ENCODE measurements around the gene PAIP2. TPM values are rescaled to one million over a fixed set of nuclear protein-coding genes. Genes with fewer than 3 reads are reported as not detected.
A peak's percentile ranks its signal among the peaks of the same experiment; 100 is the strongest.

Gene PAIP2
- total and polyA plus RNA-seq, 11 donors, result 93.2 to 154 (median 132) TPM

DNA sequence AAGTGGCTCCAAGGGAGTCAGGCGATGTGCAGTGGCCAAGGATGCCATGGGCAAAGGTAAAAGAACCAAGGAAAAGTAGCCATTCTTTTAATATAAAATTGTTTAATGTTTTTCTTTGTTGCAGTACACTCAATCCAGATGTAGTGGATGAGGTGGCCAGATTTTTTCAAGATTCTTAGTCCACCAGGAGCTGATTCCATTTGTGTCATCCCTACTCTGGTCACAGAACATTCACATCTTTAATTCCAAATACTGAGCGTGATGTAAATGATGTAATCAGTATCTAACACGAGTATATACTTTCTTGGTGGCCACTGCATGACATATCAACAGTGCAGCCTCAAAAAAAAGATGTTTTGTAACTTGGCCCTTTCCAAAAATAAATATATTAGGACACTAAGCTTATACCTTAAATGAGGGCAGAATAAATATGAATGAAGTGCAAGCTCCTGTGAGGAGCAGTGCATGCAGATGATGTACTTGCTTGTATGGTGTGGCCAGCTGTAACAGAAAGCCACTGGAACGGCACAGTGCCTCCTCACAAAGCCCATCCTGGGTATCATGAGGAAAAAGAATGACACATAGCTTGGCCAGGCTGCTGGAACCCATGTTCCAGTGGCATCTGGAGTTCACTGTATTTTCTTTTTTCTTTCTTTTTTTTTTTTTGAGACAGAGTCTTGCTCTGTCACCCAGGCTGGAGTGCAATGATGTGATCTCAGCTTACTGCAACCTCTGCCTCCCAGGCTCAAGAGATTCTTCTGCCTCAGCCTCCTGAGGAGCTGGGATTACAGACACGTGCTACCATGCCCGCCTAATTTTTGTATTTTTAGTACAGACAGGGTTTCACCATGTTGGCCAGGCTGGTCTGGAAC, 68.7 kb downstream of the PAIP2 start:
- DNase-seq, result no peak
- no peak for ATAC-seq
- H3K27me3 ChIP-seq, result no peaks in the 10 kb centered on the region
- H3K36me3 ChIP-seq, result peaks cover 0 to 35% (median 13%) of the 10 kb centered on the region in 9 donors
- H3K27ac ChIP-seq, result peak overlapping the region in 3 of 12 donors; percentile 8 to 60 (median 13)
- WGBS, 4 donors, result 54 to 62% (median 59%) methylated on average over 6 of the region's 6 CpGs
- no peaks in the 10 kb centered on the region for H3K9me3 ChIP-seq
- intact Hi-C loops (cut with DNase I), result no loop called here
- no peak overlapping the region for H3K4me3 ChIP-seq
- no peak for TF ChIP-seq POLR2A (IDR thresholded peaks at IDR 0.05)
- TF ChIP-seq, protein P1, sequence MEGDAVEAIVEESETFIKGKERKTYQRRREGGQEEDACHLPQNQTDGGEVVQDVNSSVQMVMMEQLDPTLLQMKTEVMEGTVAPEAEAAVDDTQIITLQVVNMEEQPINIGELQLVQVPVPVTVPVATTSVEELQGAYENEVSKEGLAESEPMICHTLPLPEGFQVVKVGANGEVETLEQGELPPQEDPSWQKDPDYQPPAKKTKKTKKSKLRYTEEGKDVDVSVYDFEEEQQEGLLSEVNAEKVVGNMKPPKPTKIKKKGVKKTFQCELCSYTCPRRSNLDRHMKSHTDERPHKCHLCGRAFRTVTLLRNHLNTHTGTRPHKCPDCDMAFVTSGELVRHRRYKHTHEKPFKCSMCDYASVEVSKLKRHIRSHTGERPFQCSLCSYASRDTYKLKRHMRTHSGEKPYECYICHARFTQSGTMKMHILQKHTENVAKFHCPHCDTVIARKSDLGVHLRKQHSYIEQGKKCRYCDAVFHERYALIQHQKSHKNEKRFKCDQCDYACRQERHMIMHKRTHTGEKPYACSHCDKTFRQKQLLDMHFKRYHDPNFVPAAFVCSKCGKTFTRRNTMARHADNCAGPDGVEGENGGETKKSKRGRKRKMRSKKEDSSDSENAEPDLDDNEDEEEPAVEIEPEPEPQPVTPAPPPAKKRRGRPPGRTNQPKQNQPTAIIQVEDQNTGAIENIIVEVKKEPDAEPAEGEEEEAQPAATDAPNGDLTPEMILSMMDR (IDR thresholded peaks at IDR 0.05), result no peak
- peaks cover 8 to 32% (median 20%) of the 10 kb centered on the region in 12 donors for H3K4me1 ChIP-seq

DNA sequence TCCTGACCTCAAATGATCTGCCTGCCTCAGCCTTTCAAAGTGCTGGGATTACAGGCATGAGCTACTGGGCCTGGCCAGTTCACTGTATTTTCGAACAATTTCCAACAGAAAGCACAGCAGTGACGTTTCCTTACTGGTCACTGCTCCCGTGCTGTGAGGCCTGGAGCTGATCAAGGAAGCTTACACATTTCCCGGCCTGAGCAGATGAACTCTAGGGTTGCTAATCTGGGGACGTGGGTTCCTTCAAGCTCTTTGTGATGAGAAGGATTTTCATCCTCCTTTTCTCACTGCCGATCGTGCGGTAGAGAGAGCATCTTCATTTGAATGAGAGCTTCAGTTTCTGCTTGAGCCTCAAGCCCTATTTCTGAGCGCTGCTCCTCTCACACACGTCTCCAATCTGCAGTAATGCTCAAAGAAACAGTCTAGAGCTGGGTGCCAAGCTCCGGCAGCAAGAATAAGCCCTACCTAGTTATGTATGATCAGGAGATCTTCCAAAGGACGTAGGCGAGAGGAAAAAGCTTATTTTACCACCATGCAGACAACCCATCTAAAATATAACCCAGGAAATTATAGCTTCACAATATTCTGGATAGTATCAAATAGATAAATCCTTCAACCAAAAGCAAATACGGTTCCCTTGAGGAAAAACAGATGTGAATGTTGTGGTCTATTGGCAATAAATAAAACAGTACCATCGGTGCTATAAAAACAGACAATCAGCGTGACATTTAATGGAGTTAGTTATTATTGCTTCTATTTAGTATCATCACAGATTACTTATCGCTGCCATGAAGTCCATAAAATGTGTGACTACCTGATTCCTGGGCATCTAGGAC, 69.6 kb downstream of the PAIP2 start:
- ATAC-seq, result no peak
- H3K36me3 ChIP-seq, result peaks cover 0 to 35% (median 13%) of the 10 kb centered on the region in 9 donors
- H3K9me3 ChIP-seq, result no peaks in the 10 kb centered on the region
- whole genome bisulfite sequencing, 4 donors, result 69 to 77% (median 75%) methylated on average over 17 of the region's 17 CpGs
- no peak for DNase-seq
- intact Hi-C loops (cut with DNase I), result no loop called here
- no peak overlapping the region for H3K4me3 ChIP-seq
- H3K27me3 ChIP-seq, result no peaks in the 10 kb centered on the region
- peak overlapping the region in 5 of 12 donors; percentile 8 to 60 (median 13) for H3K27ac ChIP-seq
- peaks cover 10 to 41% (median 28%) of the 10 kb centered on the region in 12 donors for H3K4me1 ChIP-seq
- no peak for TF ChIP-seq POLR2A (IDR thresholded peaks at IDR 0.05)
- TF ChIP-seq, protein P1 (IDR thresholded peaks at IDR 0.05), result no peak

DNA sequence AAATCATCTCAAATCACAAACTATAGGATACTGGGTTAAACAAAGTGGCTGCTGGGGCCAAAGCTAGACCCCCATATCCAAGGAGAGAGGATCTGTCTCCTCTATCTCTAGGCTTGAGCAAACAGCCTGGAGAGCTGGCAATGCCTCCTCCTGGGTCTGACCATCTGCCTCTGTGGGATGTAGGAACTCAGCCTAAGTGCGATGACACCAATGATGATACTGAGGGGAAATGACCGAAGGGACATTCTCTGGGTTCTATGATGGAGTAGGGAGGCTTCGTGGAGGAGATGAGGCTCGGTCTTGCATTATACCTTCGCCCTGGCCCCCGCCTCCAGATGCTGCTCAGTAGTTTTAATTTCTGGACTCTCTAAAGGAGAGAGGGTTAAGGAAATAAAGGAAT, 71.5 kb downstream of the PAIP2 start:
- no peak for DNase-seq
- no peak for TF ChIP-seq POLR2A (IDR thresholded peaks at IDR 0.05)
- TF ChIP-seq, protein P1 (IDR thresholded peaks at IDR 0.05), result no peak
- ATAC-seq, result no peak
- peaks cover 0 to 35% (median 13%) of the 10 kb centered on the region in 9 donors for H3K36me3 ChIP-seq
- intact Hi-C loops (cut with DNase I), result no loop called here
- H3K27ac ChIP-seq, result peak overlapping the region in 5 of 12 donors; percentile 84 to 94 (median 92)
- 96 to 98% (median 97%) methylated on average over 6 of the region's 6 CpGs for WGBS, 4 donors
- no peak overlapping the region for H3K4me3 ChIP-seq
- no peaks in the 10 kb centered on the region for H3K9me3 ChIP-seq
- H3K27me3 ChIP-seq, result no peaks in the 10 kb centered on the region
- H3K4me1 ChIP-seq, result peaks cover 17 to 58% (median 46%) of the 10 kb centered on the region in 12 donors

DNA sequence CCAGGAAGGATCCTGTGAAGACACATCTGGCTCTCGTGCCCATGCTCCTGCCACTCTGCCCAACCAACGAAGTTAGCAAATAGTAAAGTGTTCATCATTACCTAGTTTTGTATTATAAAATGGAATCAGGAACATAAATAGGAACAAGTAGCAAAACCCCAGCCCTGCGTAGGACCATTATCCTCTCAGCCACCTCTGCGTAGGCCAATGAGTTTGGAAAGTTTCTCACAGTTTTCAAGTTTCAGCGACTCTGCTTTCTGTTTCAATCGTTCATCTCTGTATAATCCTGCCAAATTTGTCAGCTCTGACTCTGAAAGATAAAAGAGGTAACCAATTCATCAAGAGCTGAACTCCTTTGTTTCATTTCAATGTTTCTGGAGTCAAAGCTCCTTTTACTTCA, 72.3 kb downstream of the PAIP2 start:
- no peaks in the 10 kb centered on the region for H3K9me3 ChIP-seq
- intact Hi-C loops (cut with DNase I), result loop anchor here in 1 of 10 donors (2.0 kb wide), 1 partner anchor 19 kb away; the partner anchor contains the start of gene PROB1
- 75 to 81% (median 78%) methylated on average over 6 of the region's 6 CpGs for WGBS, 4 donors
- peak overlapping the region; percentile 81 to 96 (median 86) for H3K27ac ChIP-seq
- TF ChIP-seq, protein P1 (IDR thresholded peaks at IDR 0.05), result no peak
- TF ChIP-seq POLR2A (IDR thresholded peaks at IDR 0.05), result no peak
- ATAC-seq (no peak), DNase-seq (no peak)
- H3K4me1 ChIP-seq, result peaks cover 18 to 66% (median 54%) of the 10 kb centered on the region in 12 donors
- no peaks in the 10 kb centered on the region for H3K27me3 ChIP-seq
- no peak overlapping the region for H3K4me3 ChIP-seq
- H3K36me3 ChIP-seq, result peaks cover 0 to 41% (median 16%) of the 10 kb centered on the region in 9 donors

All from heart left ventricle (tissue), 16 donors.